SK-N-SH (cell line): ENCODE measurements around the gene BID. TPM values are rescaled to one million over a fixed set of nuclear protein-coding genes. Genes with fewer than 3 reads are reported as not detected.
A peak's percentile ranks its signal among the peaks of the same experiment; 100 is the strongest.

Experiments
- CTCF ChIA-PET: fragments of 300-600, 350-600 bp; formaldehyde crosslinking; extraction: SDS; loops from one replicate; lab custom pipeline; 2021; lab: Yijun Ruan, JAX
- POLR2A ChIA-PET: fragments of 350-600 bp; sonication (Branson Sonifier 250); formaldehyde crosslinking; extraction: SDS; loops from one replicate; lab custom pipeline; 2020; ENCODE audit warnings: antibody characterized with exemption, inconsistent platforms; lab: Yijun Ruan, JAX
- DNase-seq: peaks from one replicate; pipeline ENCODE4 v3.0.0; 2012
- H2AFZ ChIP-seq: fragments of 200-600 bp; sonication (generic); 2 replicates; pipeline ENCODE4 v1.8.1; 2016; ENCODE audit warnings: antibody characterized with exemption, mild to moderate bottlenecking, low read depth
- H3F3A ChIP-seq: fragments of 200-600 bp; sonication (generic); replicated peaks from 2 replicates; pipeline ENCODE3; 2016; ENCODE audit warnings: antibody characterized with exemption, mild to moderate bottlenecking; ENCODE audit not compliant: insufficient read depth
- H3K27ac ChIP-seq, 2 experiments: fragments of 200-500 bp in 1 of 2; fragments of 200-600 bp in 1 of 2; sonication (Bioruptor generic) in 1 of 2; sonication (generic), shearing (Covaris generic) in 1 of 2; 2 replicates each; pipeline versions ENCODE4 v1.5.1 to v1.6.1; 2014 to 2016; ENCODE audit warnings: low read depth in 2 of 2, inconsistent platforms in 1 of 2, low read length in 1 of 2, mild to moderate bottlenecking in 1 of 2, mixed read lengths in 1 of 2
- H3K27me3 ChIP-seq: fragments of 200-600 bp; sonication (generic), shearing (Covaris generic); 2 replicates; pipeline ENCODE4 v1.6.1; 2016; ENCODE audit warnings: mixed run types; ENCODE audit not compliant: insufficient read depth
- H3K36me3 ChIP-seq, 2 experiments: fragments of 200-500 bp in 1 of 2; fragments of 200-600 bp in 1 of 2; sonication (Bioruptor generic) in 1 of 2; sonication (generic) in 1 of 2; replicated peaks in 1 of 2; 2 replicates each; pipeline versions ENCODE3 to v1.5.1; 2014 to 2016; ENCODE audit warnings: low read length in 1 of 2, mild to moderate bottlenecking in 1 of 2; ENCODE audit not compliant: insufficient read depth in 2 of 2, control insufficient read depth in 1 of 2
- H3K4me1 ChIP-seq, 2 experiments: fragments of 200-500 bp in 1 of 2; fragments of 200-600 bp in 1 of 2; sonication (Bioruptor generic) in 1 of 2; sonication (generic), shearing (Covaris generic) in 1 of 2; 2 replicates each; pipeline versions ENCODE4 v1.5.1 to v1.6.1; 2014 to 2016; ENCODE audit warnings: low read depth in 1 of 2, low read length in 1 of 2, mixed run types in 1 of 2; ENCODE audit not compliant: insufficient read depth in 2 of 2, control insufficient read depth in 1 of 2
- H3K4me2 ChIP-seq: fragments of 200-600 bp; sonication (generic), shearing (Covaris generic); 2 replicates; pipeline ENCODE4 v1.6.1; 2017; ENCODE audit warnings: mixed run types
- H3K4me3 ChIP-seq, 2 experiments: fragments of 200-500 bp in 1 of 2; fragments of 200-600 bp in 1 of 2; sonication (Bioruptor generic) in 1 of 2; sonication (generic), shearing (Covaris generic) in 1 of 2; 2 replicates each; pipeline versions ENCODE4 v1.5.1 to v1.8.1; 2014 to 2016; ENCODE audit warnings: low read depth in 2 of 2, inconsistent platforms in 1 of 2, low read length in 1 of 2, mild to moderate bottlenecking in 1 of 2, mixed read lengths in 1 of 2, moderate library complexity in 1 of 2
- H3K79me2 ChIP-seq: fragments of 200-600 bp; sonication (generic); 2 replicates; pipeline ENCODE4 v1.8.1; 2017; ENCODE audit warnings: mild to moderate bottlenecking; ENCODE audit not compliant: insufficient read depth
- H3K9ac ChIP-seq: fragments of 200-600 bp; sonication (generic); 2 replicates; pipeline ENCODE4 v1.6.1; 2017; ENCODE audit warnings: mixed run types
- H3K9me2 ChIP-seq: fragments of 200-600 bp; sonication (generic); 2 replicates; pipeline ENCODE4 v1.6.1; 2017; ENCODE audit warnings: mixed run types
- H3K9me3 ChIP-seq: fragments of 200-600 bp; sonication (generic); 2 replicates; pipeline ENCODE4 v1.6.1; 2017; ENCODE audit warnings: mixed run types, mild to moderate bottlenecking, moderate library complexity
- H4K20me1 ChIP-seq: fragments of 200-600 bp; sonication (generic); 2 replicates; pipeline ENCODE4 v1.6.1; 2017; ENCODE audit warnings: mild to moderate bottlenecking, mixed run types; ENCODE audit not compliant: insufficient read depth
- ELF1 ChIP-seq: IDR thresholded peaks from 2 replicates; pipeline ENCODE4 v1.4.0; 2012
- FOXJ3 ChIP-seq: sonication (generic); formaldehyde crosslinking; IDR thresholded peaks from 2 replicates; pipeline ENCODE4 v1.5.1; 2020; ENCODE audit warnings: mild to moderate bottlenecking, missing genetic modification reagents
- FOXM1 ChIP-seq: IDR thresholded peaks from 2 replicates; pipeline ENCODE4 v1.4.0; 2012; ENCODE audit warnings: low read depth, mild to moderate bottlenecking
- IRF3 ChIP-seq: fragments of 150-350 bp; IDR thresholded peaks from 2 replicates; pipeline ENCODE4 v1.6.1; 2016; ENCODE audit warnings: mild to moderate bottlenecking, low read depth, low read length
- JUND ChIP-seq: IDR thresholded peaks from 2 replicates; pipeline ENCODE4 v1.4.0; 2012
- MAX ChIP-seq: IDR thresholded peaks from 2 replicates; pipeline ENCODE4 v1.4.0; 2012; ENCODE audit warnings: low read depth
- NFIC ChIP-seq: IDR thresholded peaks from 2 replicates; pipeline ENCODE4 v1.4.0; 2012; ENCODE audit warnings: borderline replicate concordance
- RAD21 ChIP-seq: IDR thresholded peaks from 2 replicates; pipeline ENCODE4 v1.6.1; 2012; ENCODE audit warnings: mild to moderate bottlenecking, low read length
- RCOR1 ChIP-seq: fragments of 150-350 bp; IDR thresholded peaks from 2 replicates; pipeline ENCODE4 v1.6.1; 2017; ENCODE audit warnings: antibody characterized with exemption, low read length
- TAF1 ChIP-seq: IDR thresholded peaks from 2 replicates; pipeline ENCODE4 v1.6.1; 2012; ENCODE audit warnings: low read depth, mild to moderate bottlenecking, low read length, moderate library complexity, borderline replicate concordance
- TEAD4 ChIP-seq: IDR thresholded peaks from 2 replicates; pipeline ENCODE4 v1.4.0; 2012; ENCODE audit warnings: mild to moderate bottlenecking, borderline replicate concordance; ENCODE audit not compliant: insufficient read depth
- USF1 ChIP-seq: IDR thresholded peaks from 2 replicates; pipeline ENCODE4 v1.4.0; 2012; ENCODE audit warnings: low read depth, borderline replicate concordance
- USF2 ChIP-seq: fragments of 150-350 bp; IDR thresholded peaks from 2 replicates; pipeline ENCODE4 v1.6.1; 2017; ENCODE audit warnings: antibody characterized with exemption, low read length, low read depth, borderline replicate concordance
- YY1 ChIP-seq: IDR thresholded peaks from 2 replicates; pipeline ENCODE4 v1.4.0; 2012; ENCODE audit warnings: low read depth, mild to moderate bottlenecking
- WGBS: methylation state at CpG from one replicate; pipeline ENCODE4 v1.1.6; 2017; ENCODE audit warnings: low lambda C conversion rate; 5-methylcytosine and 5-hydroxymethylcytosine counted together
- polyA plus RNA-seq, 3 experiments: library from polyadenylated mRNA; depleted of rRNA; stranded (reverse); fragments of >200 nt; gene quantifications; 2 replicates each; pipeline ENCODE4 v1.2.3, GENCODE V29; 2012
- TF ChIP-seq, protein P1 (sequence below): IDR thresholded peaks from 2 replicates; pipeline ENCODE4 v1.6.1; 2012; ENCODE audit warnings: mild to moderate bottlenecking, low read depth, low read length, moderate library complexity

The BID gene
- polyA plus RNA-seq, 1 of the 3 experiments (the other 2 are of a cell fraction): 139 TPM

DNA sequence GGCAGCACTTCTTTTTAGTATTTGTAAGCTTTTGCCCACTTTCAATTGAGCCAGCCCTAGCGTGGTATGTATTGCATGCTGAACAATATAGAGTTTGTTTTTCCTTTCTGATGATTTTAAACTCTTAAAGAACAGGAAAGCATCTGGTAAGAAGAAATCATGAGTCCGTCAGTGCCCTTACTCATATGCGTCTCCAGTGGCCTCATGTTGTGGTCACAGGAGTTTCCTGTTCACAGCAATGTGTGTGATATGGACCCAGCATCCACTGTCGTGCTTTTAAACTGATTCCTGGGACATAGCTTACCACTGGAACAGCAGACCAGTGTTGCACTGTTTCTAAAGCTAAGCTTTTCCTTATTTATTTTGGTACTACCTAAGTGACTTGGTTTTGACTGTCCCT lies 40.1 kb downstream of the BID start:
- no peak overlapping the region for H3K4me3 ChIP-seq
- no peaks in the 10 kb centered on the region for H3K9me2 ChIP-seq
- no peak overlapping the region for H2AFZ ChIP-seq
- 72% methylated on average over 4 of the region's 4 CpGs for WGBS
- H3K9me3 ChIP-seq: no peaks in the 10 kb centered on the region
- TF ChIP-seq TEAD4 (no peak), TAF1 (no peak), RCOR1 (no peak), USF2 (no peak), YY1 (no peak), FOXJ3 (CRISPR knock-in tag) (no peak), MAX (no peak), ELF1 (no peak), NFIC (no peak), RAD21 (no peak), IRF3 (no peak), USF1 (no peak), FOXM1 (no peak), JUND (no peak)
- TF ChIP-seq, protein P1, sequence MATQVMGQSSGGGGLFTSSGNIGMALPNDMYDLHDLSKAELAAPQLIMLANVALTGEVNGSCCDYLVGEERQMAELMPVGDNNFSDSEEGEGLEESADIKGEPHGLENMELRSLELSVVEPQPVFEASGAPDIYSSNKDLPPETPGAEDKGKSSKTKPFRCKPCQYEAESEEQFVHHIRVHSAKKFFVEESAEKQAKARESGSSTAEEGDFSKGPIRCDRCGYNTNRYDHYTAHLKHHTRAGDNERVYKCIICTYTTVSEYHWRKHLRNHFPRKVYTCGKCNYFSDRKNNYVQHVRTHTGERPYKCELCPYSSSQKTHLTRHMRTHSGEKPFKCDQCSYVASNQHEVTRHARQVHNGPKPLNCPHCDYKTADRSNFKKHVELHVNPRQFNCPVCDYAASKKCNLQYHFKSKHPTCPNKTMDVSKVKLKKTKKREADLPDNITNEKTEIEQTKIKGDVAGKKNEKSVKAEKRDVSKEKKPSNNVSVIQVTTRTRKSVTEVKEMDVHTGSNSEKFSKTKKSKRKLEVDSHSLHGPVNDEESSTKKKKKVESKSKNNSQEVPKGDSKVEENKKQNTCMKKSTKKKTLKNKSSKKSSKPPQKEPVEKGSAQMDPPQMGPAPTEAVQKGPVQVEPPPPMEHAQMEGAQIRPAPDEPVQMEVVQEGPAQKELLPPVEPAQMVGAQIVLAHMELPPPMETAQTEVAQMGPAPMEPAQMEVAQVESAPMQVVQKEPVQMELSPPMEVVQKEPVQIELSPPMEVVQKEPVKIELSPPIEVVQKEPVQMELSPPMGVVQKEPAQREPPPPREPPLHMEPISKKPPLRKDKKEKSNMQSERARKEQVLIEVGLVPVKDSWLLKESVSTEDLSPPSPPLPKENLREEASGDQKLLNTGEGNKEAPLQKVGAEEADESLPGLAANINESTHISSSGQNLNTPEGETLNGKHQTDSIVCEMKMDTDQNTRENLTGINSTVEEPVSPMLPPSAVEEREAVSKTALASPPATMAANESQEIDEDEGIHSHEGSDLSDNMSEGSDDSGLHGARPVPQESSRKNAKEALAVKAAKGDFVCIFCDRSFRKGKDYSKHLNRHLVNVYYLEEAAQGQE: no peak
- TF ChIP-seq, all 33 proteins: peak for 0
- peaks cover 5 to 26% of the 10 kb centered on the region in 2 experiments; a peak in 3 of 4 replicates for H3K4me1 ChIP-seq
- H3K27ac ChIP-seq: peak overlapping the region in 1 of 2 experiments; percentile 68; a peak in 2 of 4 replicates
- CTCF ChIA-PET: interaction anchor here (0.8 to 2.6 kb wide), 4 partner anchors 8 to 342 kb away, joined by 3 to 9 read pairs (median 6); no protein-coding TSS in a partner anchor
- peaks cover 18 to 58% of the 10 kb centered on the region in 2 experiments for H3K36me3 ChIP-seq
- no peaks in the 10 kb centered on the region for H3K27me3 ChIP-seq
- DNase-seq: no peak
- no peaks in the 10 kb centered on the region for H4K20me1 ChIP-seq
- H3K4me2 ChIP-seq: peak overlapping the region; percentile 1; the same call in 1 of the 2 replicates
- H3F3A ChIP-seq: peaks cover 29% of the 10 kb centered on the region
- POLR2A ChIA-PET: no interaction called here
- H3K9ac ChIP-seq: peak overlapping the region; percentile 7; the same call in 1 of the 2 replicates
- H3K79me2 ChIP-seq: no peaks in the 10 kb centered on the region
